K562 treated with DMSO at 1 percent for 4 hours (cell line): ENCODE data around the gene BEND6. TPM values are rescaled to one million over a fixed set of nuclear protein-coding genes. Genes with fewer than 3 reads are reported as not detected.

Source experiments
- total RNA-seq: library from RNA; unstranded; fragments of 300-600 nt; gene quantifications from 2 replicates; pipeline ENCODE4 v1.2.3, GENCODE V29; 2022; ENCODE audit not compliant: insufficient read depth

Gene BEND6
- total RNA-seq: 2.2 and 3.4 TPM in 2 replicates

GRCh38 chr6:56954403-56955170 lies at the start of gene BEND6:
TSS of gene BEND6 (plus strand) at chr6:56955107. CDS start at chr6:56981811, 26,704 bp downstream.

GRCh38 chr6:57046332-57047256 lies 91.7 kb downstream of the BEND6 start, which contains the start of gene KIAA1586:
TSS of gene KIAA1586 (plus strand) at chr6:57046693. CDS start at chr6:57046756, 63 bp downstream.

Other genes starting within 250 kb of the BEND6 start
- gene KIAA1586, start 91.6 kb downstream of the BEND6 start, total RNA-seq: 2.4 and 3.4 TPM in 2 replicates
- 17.4 and 18.0 TPM in 2 replicates for gene ZNF451, start 135.1 kb downstream of the BEND6 start, total RNA-seq
- 4.7 and 5.4 TPM in 2 replicates for gene BAG2, start 217.2 kb downstream of the BEND6 start, total RNA-seq